ENCODE data around the gene ECE2. TPM values are rescaled to one million over a fixed set of nuclear protein-coding genes. Genes with fewer than 3 reads are reported as not detected.

The ECE2 gene
- total and polyA plus RNA-seq, 10 donors = not detected

GRCh38 chr3:184237807-184238206, 38.0 kb upstream of the ECE2 start:
- H3K36me3 ChIP-seq = peaks cover 0 to 17% (median 8%) of the 10 kb centered on the region in 6 donors
- H3K27me3 ChIP-seq (replicated peaks in 1 of 7) = peaks cover 0 to 38% (median 5%) of the 10 kb centered on the region in 7 donors
- WGBS, 5 donors = 24 to 38% (median 30%) methylated on average over 1 of the region's 1 CpG
- no peak overlapping the region for H3K27ac ChIP-seq
- H3K4me1 ChIP-seq = peaks cover 0 to 13% (median 8%) of the 10 kb centered on the region in 6 donors
- intact Hi-C loops (cut with DNase I; ENCODE audit: low total_unique reads) = no loop called here
- no peak for DNase-seq
- TF ChIP-seq POLR2A (IDR thresholded peaks at IDR 0.05) (no peak), CTCF (IDR thresholded peaks at IDR 0.05 in 8 of 11, conservative IDR thresholded peaks at IDR 0.05 in 3 of 11) (no peak), POLR2AphosphoS5 (IDR thresholded peaks at IDR 0.05) (no peak)
- H3K9me3 ChIP-seq = no peaks in the 10 kb centered on the region
- no peak overlapping the region for H3K4me3 ChIP-seq

- TF ChIP-seq CTCF (IDR thresholded peaks at IDR 0.05 in 8 of 11, conservative IDR thresholded peaks at IDR 0.05 in 3 of 11) (no peak), POLR2A (IDR thresholded peaks at IDR 0.05) (no peak), POLR2AphosphoS5 (IDR thresholded peaks at IDR 0.05) (peak in 1 of 3 donors; percentile 16)
- intact Hi-C loops (cut with DNase I; ENCODE audit: low total_unique reads) = no loop called here
- H3K27ac ChIP-seq = no peak overlapping the region
Measured at GRCh38 chr3:184238246-184238818, 37.5 kb upstream of the ECE2 start.

GRCh38 chr3:184239221-184239620, 36.6 kb upstream of the ECE2 start:
- intact Hi-C loops (cut with DNase I; ENCODE audit: low total_unique reads) = no loop called here
- TF ChIP-seq CTCF (IDR thresholded peaks at IDR 0.05 in 8 of 11, conservative IDR thresholded peaks at IDR 0.05 in 3 of 11) (no peak), POLR2A (IDR thresholded peaks at IDR 0.05) (no peak), POLR2AphosphoS5 (IDR thresholded peaks at IDR 0.05) (no peak)
- Histone ChIP-seq H3K4me1 (peaks cover 0 to 13% (median 8%) of the 10 kb centered on the region in 6 donors), H3K4me3 (no peak overlapping the region), H3K27ac (no peak overlapping the region), H3K36me3 (peaks cover 0 to 31% (median 23%) of the 10 kb centered on the region in 6 donors), H3K27me3 (replicated peaks in 1 of 7) (peaks cover 0 to 24% (median 0%) of the 10 kb centered on the region in 7 donors), H3K9me3 (no peaks in the 10 kb centered on the region)
- 88 to 94% (median 92%) methylated on average over 7 to 8 of the region's 8 CpGs for WGBS, 5 donors
- DNase-seq = no peak

More at GRCh38 chr3:184238246-184238818, 37.5 kb upstream of the ECE2 start:
- Histone ChIP-seq H3K27me3 (replicated peaks in 1 of 7) (peaks cover 0 to 33% (median 0%) of the 10 kb centered on the region in 7 donors), H3K9me3 (no peaks in the 10 kb centered on the region), H3K4me1 (peaks cover 0 to 13% (median 8%) of the 10 kb centered on the region in 6 donors), H3K4me3 (no peak overlapping the region), H3K36me3 (peaks cover 0 to 23% (median 14%) of the 10 kb centered on the region in 6 donors)
- no peak for DNase-seq
- WGBS, 5 donors = 75 to 85% (median 84%) methylated on average over 9 to 13 of the region's 13 CpGs

- Histone ChIP-seq H3K36me3 (peaks cover 0 to 36% (median 27%) of the 10 kb centered on the region in 6 donors), H3K27ac (no peak overlapping the region), H3K4me1 (peaks cover 0 to 13% (median 8%) of the 10 kb centered on the region in 6 donors), H3K4me3 (no peak overlapping the region), H3K9me3 (no peaks in the 10 kb centered on the region), H3K27me3 (replicated peaks in 1 of 7) (peaks cover 0 to 19% (median 0%) of the 10 kb centered on the region in 7 donors)
- DNase-seq = no peak
- intact Hi-C loops (cut with DNase I; ENCODE audit: low total_unique reads) = loop anchor here (10.0 kb wide), 1 partner anchor 85 kb away; the partner anchor contains the start of gene DVL3
- TF ChIP-seq CTCF (IDR thresholded peaks at IDR 0.05 in 8 of 11, conservative IDR thresholded peaks at IDR 0.05 in 3 of 11) (no peak), POLR2AphosphoS5 (IDR thresholded peaks at IDR 0.05) (peak in 1 of 3 donors; percentile 52)
- 79 to 89% (median 83%) methylated on average over 5 to 7 of the region's 7 CpGs for WGBS, 5 donors
Measured at GRCh38 chr3:184239708-184240107, 36.1 kb upstream of the ECE2 start.
